ENCODE data around the gene ADARB1. TPM values are rescaled to one million over a fixed set of nuclear protein-coding genes. Genes with fewer than 3 reads are reported as not detected.
"Not testable (repeated sequence)": the region's sequence is repeated elsewhere in the genome, so short reads cannot be mapped to it uniquely, and the experiment has no call there.

ADARB1 gene
- 6.7 and 7.9 TPM in 2 replicates for total RNA-seq (2014; rRNA removed; shearing (Covaris generic))

GRCh38 chr21:45074048-45074817, at the start of gene ADARB1:
Gene ADARB1, plus strand, starts transcription at chr21:45074580. Its CDS starts 97,077 bp downstream, at chr21:45171657.
- Histone ChIP-seq H3K27me3 (replicated peaks) (no peaks in the 10 kb centered on the region), H3K4me1 (replicated peaks) (peaks cover 23% of the 10 kb centered on the region), H3K4me3 (peak within 1 kb of the TSS; percentile 100), H3K36me3 (peaks cover 14% of the 10 kb centered on the region), H3K27ac (peak within 1 kb of the TSS; percentile 69), H3K9me3 (replicated peaks) (peaks cover 5% of the 10 kb centered on the region; the same call in 1 of the 2 replicates)
- DNase-seq (ENCODE audit: low read depth in 1 of 2, low spot score in 2 of 2): peak; percentile 30 to 56

DNA sequence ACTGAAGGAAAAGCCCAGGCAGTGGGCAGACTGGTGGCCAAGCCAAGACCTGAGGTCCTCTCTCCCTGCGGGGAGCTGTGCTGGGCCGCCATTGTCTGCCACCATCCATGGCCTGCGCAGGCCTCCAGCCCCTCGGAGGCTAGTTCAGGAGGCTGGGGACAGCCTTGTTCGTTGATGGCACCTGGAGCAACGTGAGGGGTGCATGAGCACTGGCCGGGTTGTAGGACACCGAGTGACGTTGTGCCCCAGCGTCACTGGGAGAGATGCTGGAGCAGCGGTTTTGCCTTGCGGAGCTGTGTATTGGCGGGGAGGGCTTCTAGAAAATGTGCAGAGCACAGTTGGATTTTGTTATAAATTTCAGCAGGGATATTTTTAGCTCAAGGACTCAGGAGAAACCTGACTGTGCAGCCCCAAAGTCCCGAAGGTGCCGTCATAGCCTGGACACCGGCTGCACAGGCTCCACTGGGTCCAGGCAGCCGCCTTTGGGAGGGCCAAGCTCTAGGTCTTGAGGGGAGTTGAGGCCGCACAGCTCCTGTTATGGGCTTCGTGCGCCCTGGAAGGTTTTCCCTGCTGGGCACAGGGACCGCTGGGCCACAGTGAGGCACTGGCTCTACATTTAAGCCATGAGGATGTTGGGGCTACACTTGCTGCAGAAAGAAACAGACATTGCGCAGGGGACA, 48.2 kb upstream of the ADARB1 start:
- Histone ChIP-seq H3K36me3 (no peaks in the 10 kb centered on the region), H3K9me3 (replicated peaks) (peaks cover 6% of the 10 kb centered on the region), H3K27me3 (replicated peaks) (no peaks in the 10 kb centered on the region), H3K27ac (no peak overlapping the region), H3K4me3 (no peak overlapping the region), H3K4me1 (replicated peaks) (peaks cover 13% of the 10 kb centered on the region)
- DNase-seq (ENCODE audit: low read depth in 1 of 2, low spot score in 2 of 2): no peak

GRCh38 chr21:45026826-45027225, 47.6 kb upstream of the ADARB1 start:
- Histone ChIP-seq H3K36me3 (no peaks in the 10 kb centered on the region), H3K27me3 (replicated peaks) (no peaks in the 10 kb centered on the region), H3K27ac (no peak overlapping the region), H3K4me1 (replicated peaks) (peaks cover 16% of the 10 kb centered on the region), H3K4me3 (no peak overlapping the region), H3K9me3 (replicated peaks) (peaks cover 6% of the 10 kb centered on the region)
- DNase-seq (ENCODE audit: low read depth in 1 of 2, low spot score in 2 of 2): no peak

- no peak for DNase-seq (ENCODE audit: low read depth in 1 of 2, low spot score in 2 of 2)
Observed at GRCh38 chr21:45027241-45028196, 46.9 kb upstream of the ADARB1 start.

GRCh38 chr21:45028645-45029044, 45.7 kb upstream of the ADARB1 start:
- H3K27me3 ChIP-seq (replicated peaks); H3K27ac ChIP-seq: not testable (repeated sequence)

More at GRCh38 chr21:45027241-45028196, 46.9 kb upstream of the ADARB1 start:
- Histone ChIP-seq H3K27me3 (replicated peaks) (no peaks in the 10 kb centered on the region), H3K9me3 (replicated peaks) (peaks cover 6% of the 10 kb centered on the region), H3K4me3 (no peak overlapping the region), H3K36me3 (no peaks in the 10 kb centered on the region), H3K4me1 (replicated peaks) (peaks cover 16% of the 10 kb centered on the region), H3K27ac (no peak overlapping the region)

DNA sequence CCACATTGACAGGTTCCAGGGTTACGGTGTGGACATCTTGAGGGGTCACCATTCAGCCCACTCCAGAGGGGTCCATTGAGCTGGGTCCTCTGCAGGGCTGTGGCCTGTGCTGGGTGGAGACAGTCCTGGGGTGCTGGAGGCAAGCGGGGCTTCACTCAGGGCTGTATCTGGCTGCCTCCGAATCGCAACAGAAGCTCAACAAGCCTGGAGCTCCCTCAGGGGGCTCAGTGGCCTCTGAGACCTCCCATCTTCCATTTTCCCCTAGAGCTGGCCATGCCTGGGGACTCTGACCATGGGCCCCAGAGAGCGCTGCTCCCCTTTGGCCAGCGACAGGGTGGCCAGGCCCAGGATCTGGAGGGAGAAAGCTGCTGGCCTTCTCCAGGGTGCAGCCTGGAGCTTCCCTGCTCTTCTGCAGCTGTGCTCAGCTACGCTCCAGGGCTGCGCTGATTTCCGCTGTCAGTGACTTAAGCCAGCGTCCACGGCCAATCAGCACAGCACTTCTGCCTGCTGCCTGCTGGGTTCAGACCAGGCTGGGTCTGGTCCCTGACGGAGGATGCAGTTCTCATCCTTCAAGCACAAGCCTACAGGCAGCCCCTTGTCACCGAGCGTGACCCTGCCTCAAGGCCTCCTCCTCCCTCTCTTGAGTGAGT, 45.0 kb upstream of the ADARB1 start:
- Histone ChIP-seq H3K9me3 (replicated peaks) (no peaks in the 10 kb centered on the region), H3K27me3 (replicated peaks) (no peaks in the 10 kb centered on the region), H3K27ac (no peak overlapping the region), H3K4me1 (replicated peaks) (peaks cover 16% of the 10 kb centered on the region), H3K36me3 (no peaks in the 10 kb centered on the region), H3K4me3 (no peak overlapping the region)
- no peak for DNase-seq (ENCODE audit: low read depth in 1 of 2, low spot score in 2 of 2)

More at GRCh38 chr21:45028645-45029044, 45.7 kb upstream of the ADARB1 start:
- H3K36me3 ChIP-seq; H3K4me3 ChIP-seq; DNase-seq (ENCODE audit: low read depth in 1 of 2, low spot score in 2 of 2); H3K9me3 ChIP-seq (replicated peaks): not testable (repeated sequence)
- peaks cover 16% of the 10 kb centered on the region for H3K4me1 ChIP-seq (replicated peaks)

GRCh38 chr21:45029948-45030681, 44.3 kb upstream of the ADARB1 start:
- Histone ChIP-seq H3K4me3 (no peak overlapping the region), H3K27ac (no peak overlapping the region), H3K4me1 (replicated peaks) (peaks cover 16% of the 10 kb centered on the region), H3K9me3 (replicated peaks) (no peaks in the 10 kb centered on the region; the same call in 1 of the 2 replicates), H3K27me3 (replicated peaks) (no peaks in the 10 kb centered on the region), H3K36me3 (no peaks in the 10 kb centered on the region)
- DNase-seq (ENCODE audit: low read depth in 1 of 2, low spot score in 2 of 2): no peak

DNA sequence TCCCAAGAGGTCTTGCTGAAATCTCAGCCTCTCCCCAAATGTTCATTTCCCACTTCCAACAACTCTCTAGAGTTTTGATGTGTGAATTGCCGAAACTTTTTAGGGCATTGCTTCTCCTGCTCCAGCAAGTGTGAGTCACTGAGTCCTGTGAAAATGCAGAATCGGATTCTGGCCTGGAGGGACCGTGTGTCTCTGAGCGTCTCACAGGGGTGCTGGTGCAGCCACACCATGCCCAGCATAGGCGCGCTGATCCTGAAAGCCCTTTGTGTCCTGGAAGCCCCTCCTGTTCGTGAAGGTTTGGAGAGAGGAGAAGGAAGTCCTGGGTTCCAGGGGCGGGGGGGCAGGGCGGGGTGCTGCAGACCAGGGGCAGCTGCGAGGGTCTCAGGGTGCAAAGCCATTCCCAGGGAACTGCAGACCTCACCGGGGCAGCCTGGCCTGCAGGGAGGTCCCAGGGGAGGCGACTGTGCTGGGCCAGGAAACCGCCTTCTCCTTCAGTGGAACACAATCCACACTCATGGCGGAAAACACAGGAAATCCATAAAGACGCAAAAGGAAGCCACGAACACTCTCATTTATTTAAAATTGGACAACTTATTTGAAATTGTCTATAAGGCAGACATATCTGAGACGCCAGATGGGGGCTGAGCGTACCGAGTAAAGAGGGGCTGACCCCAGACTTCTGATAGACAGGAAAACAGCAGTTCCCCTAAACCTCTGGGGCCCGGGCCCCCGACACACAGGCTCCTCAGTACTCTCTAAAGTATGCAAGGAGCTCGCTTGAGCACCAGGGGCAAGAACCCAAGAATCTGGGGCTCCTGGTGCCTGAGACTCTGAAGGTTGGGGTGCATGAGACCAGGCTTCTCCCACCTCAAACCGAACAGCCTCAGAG, 43.5 kb upstream of the ADARB1 start:
- H3K36me3 ChIP-seq: no peaks in the 10 kb centered on the region
- no peak for DNase-seq (ENCODE audit: low read depth in 1 of 2, low spot score in 2 of 2)
- no peak overlapping the region for H3K4me3 ChIP-seq

DNA sequence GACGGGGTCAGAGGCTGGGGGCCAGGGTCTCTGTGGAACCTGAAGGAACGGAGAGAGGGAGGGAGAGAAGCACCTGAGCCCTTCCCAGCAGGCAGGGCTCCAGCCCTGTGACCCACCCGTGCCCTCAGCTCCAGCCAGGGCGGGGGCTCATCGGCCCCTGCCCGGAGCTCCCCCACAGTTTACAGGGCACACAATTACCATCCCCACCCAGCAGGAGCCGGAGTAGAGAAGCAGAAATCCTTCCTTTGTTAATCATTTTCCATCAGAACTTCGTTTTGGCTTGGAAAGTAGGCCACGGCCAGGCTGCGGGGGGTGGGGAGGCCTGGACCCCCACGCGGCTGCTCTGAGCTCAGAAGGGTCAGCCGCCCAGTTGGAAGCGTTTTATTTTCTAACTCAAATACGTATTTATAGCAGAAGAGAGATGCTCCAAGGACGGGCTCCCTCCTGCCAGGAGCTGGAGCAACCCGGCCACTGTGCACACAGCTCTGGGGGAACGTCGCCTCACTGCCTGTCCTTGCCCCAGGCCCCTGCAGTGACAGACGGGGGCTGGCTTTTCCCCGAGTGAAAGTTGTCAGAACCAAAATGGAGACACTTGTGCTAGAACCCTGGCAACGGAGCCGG, 42.7 kb upstream of the ADARB1 start:
- Histone ChIP-seq H3K27ac (no peak overlapping the region), H3K4me3 (no peak overlapping the region), H3K36me3 (no peaks in the 10 kb centered on the region), H3K9me3 (replicated peaks) (peaks cover 3% of the 10 kb centered on the region), H3K27me3 (replicated peaks) (no peaks in the 10 kb centered on the region), H3K4me1 (replicated peaks) (peaks cover 16% of the 10 kb centered on the region)
- DNase-seq (ENCODE audit: low read depth in 1 of 2, low spot score in 2 of 2): no peak

More for the DNA sequence above, 43.5 kb upstream of the ADARB1 start:
- H3K27me3 ChIP-seq (replicated peaks): no peaks in the 10 kb centered on the region
- peaks cover 16% of the 10 kb centered on the region for H3K4me1 ChIP-seq (replicated peaks)
- H3K27ac ChIP-seq: no peak overlapping the region
- no peaks in the 10 kb centered on the region; the same call in 1 of the 2 replicates for H3K9me3 ChIP-seq (replicated peaks)

GRCh38 chr21:45032332-45032731, 42.0 kb upstream of the ADARB1 start:
- H3K36me3 ChIP-seq: no peaks in the 10 kb centered on the region

DNA sequence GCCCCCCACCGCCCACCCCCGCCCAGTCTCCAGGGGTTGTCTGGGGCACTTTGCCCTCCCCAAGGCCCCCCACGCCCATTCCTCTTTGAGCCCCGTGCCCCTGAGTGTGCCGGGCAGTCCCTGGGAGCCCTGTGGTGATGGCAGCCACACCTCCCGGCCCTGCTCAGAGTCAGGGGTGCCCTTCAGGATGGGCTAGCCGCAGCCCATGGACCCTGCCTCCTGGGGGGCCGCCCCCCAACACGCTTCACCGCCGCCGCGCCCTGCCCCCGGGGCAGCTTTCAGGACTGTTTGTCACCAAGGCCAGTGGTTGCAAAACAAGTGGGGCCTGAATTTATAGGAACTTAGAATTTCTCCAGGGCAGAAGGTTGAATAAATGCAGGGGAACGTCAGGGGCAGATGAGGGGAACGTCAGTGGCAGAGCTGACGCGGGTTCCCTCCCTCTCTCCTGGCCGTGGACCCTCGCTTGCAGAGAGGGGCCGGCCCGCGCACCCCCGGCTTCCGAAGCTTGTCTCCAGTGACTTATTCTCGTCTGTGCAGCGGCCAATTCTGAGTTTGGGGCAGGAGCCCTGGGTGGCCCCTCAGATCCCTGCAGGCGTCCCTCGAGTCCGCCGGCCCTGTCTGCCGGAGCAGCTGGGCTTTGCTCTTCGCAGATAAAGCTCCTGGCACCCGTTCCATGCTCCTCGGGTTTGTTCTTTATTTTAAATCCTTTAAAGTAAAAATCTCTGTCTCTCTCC, 41.2 kb upstream of the ADARB1 start:
- no peak for DNase-seq (ENCODE audit: low read depth in 1 of 2, low spot score in 2 of 2)
- Histone ChIP-seq H3K9me3 (replicated peaks) (peaks cover 9% of the 10 kb centered on the region), H3K27me3 (replicated peaks) (no peaks in the 10 kb centered on the region), H3K27ac (no peak overlapping the region), H3K36me3 (no peaks in the 10 kb centered on the region), H3K4me3 (no peak overlapping the region), H3K4me1 (replicated peaks) (peaks cover 16% of the 10 kb centered on the region)

More at GRCh38 chr21:45032332-45032731, 42.0 kb upstream of the ADARB1 start:
- H3K27ac ChIP-seq: no peak overlapping the region
- peaks cover 16% of the 10 kb centered on the region for H3K4me1 ChIP-seq (replicated peaks)
- DNase-seq (ENCODE audit: low read depth in 1 of 2, low spot score in 2 of 2): peak in 1 of 2 experiments; percentile 42
- no peaks in the 10 kb centered on the region for H3K27me3 ChIP-seq (replicated peaks)
- peaks cover 9% of the 10 kb centered on the region for H3K9me3 ChIP-seq (replicated peaks)
- no peak overlapping the region for H3K4me3 ChIP-seq
